Naive thymus-derived CD4-positive, alpha-beta T cell (primary cell): ENCODE results near the gene TRIM33. TPM values are rescaled to one million over a fixed set of nuclear protein-coding genes. Genes with fewer than 3 reads are reported as not detected.
A peak's percentile ranks its signal among the peaks of the same experiment; 100 is the strongest.

ENCODE experiments used
- ATAC-seq: fragments of 150-1000 bp; cut with Tn5 transposase; 2 replicates; pipeline ENCODE4 v1.10.0; 2021; ENCODE audit warnings: mild to moderate bottlenecking, moderate library complexity
- CTCF ChIA-PET: fragments of 350-600 bp; sonication (Branson Sonifier 250); formaldehyde crosslinking; loops from one replicate; lab custom pipeline; 2021; ENCODE audit warnings: antibody characterized with exemption; lab: Charles Lee
- POLR2A ChIA-PET: fragments of 350-600 bp; sonication (Branson Sonifier 250); formaldehyde crosslinking; loops from one replicate; lab custom pipeline; 2021; ENCODE audit warnings: antibody characterized with exemption, inconsistent platforms; lab: Charles Lee
- DNase-seq, 9 donors: peaks; one replicate each; pipeline versions ENCODE4 v3.0.0 to v3.0.0-alpha.2; 2020 to 2022; ENCODE audit warnings: mixed read lengths in 1 of 9
- H3K27ac ChIP-seq: one replicate; pipeline ENCODE4 v1.7.0; 2013; ENCODE audit warnings: mild to moderate bottlenecking, low read depth, low read length, moderate library complexity
- H3K27me3 ChIP-seq, 2 donors: one replicate each; pipeline ENCODE4 v1.7.0; 2013; ENCODE audit warnings: low read length in 2 of 2, mild to moderate bottlenecking in 2 of 2, moderate library complexity in 2 of 2; ENCODE audit not compliant: control insufficient read depth in 2 of 2, insufficient read depth in 2 of 2
- H3K36me3 ChIP-seq, 3 experiments: 1 replicate in 2 of 3; 2 replicates in 1 of 3; pipeline ENCODE4 v1.7.0; 2013; ENCODE audit warnings: low read length in 3 of 3, mild to moderate bottlenecking in 3 of 3, moderate library complexity in 1 of 3; ENCODE audit not compliant: insufficient read depth in 3 of 3, control insufficient read depth in 2 of 3
- H3K4me1 ChIP-seq, 2 donors: one replicate each; pipeline ENCODE4 v1.7.0; 2013; ENCODE audit warnings: low read length in 2 of 2, mild to moderate bottlenecking in 2 of 2, moderate library complexity in 1 of 2; ENCODE audit not compliant: control insufficient read depth in 2 of 2, insufficient read depth in 2 of 2
- H3K4me3 ChIP-seq: 2 replicates; pipeline ENCODE4 v1.7.0; 2013; ENCODE audit warnings: mild to moderate bottlenecking, low read length
- H3K9me3 ChIP-seq, 3 experiments: 1 replicate in 2 of 3; 2 replicates in 1 of 3; pipeline ENCODE4 v1.7.0; 2013; ENCODE audit warnings: low read length in 3 of 3; ENCODE audit not compliant: control insufficient read depth in 2 of 3
- H3K27ac Mint-ChIP-seq, 9 donors: one replicate each; pipeline ENCODE4 v1.8.0; 2020 to 2022; ENCODE audit warnings: mixed read lengths in 9 of 9, mild to moderate bottlenecking in 8 of 9, moderate library complexity in 5 of 9, inconsistent platforms in 2 of 9
- H3K27me3 Mint-ChIP-seq, 5 donors: one replicate each; pipeline ENCODE4 v1.8.0; 2021 to 2022; ENCODE audit warnings: mixed read lengths in 5 of 5, mild to moderate bottlenecking in 1 of 5
- H3K36me3 Mint-ChIP-seq, 5 donors: one replicate each; pipeline ENCODE4 v1.8.0; 2020 to 2022; ENCODE audit warnings: mixed read lengths in 5 of 5, mild to moderate bottlenecking in 3 of 5, inconsistent platforms in 1 of 5
- H3K4me1 Mint-ChIP-seq, 7 donors: one replicate each; pipeline ENCODE4 v1.8.0; 2020 to 2022; ENCODE audit warnings: mixed read lengths in 7 of 7, mild to moderate bottlenecking in 3 of 7, inconsistent platforms in 1 of 7
- H3K4me3 Mint-ChIP-seq, 10 donors: one replicate each; pipeline ENCODE4 v1.8.0; 2020 to 2022; ENCODE audit warnings: mild to moderate bottlenecking in 10 of 10, mixed read lengths in 10 of 10, moderate library complexity in 6 of 10, inconsistent platforms in 2 of 10
- H3K9me3 Mint-ChIP-seq, 11 donors: one replicate each; pipeline ENCODE4 v1.8.0; 2020 to 2022; ENCODE audit warnings: mixed read lengths in 11 of 11, mild to moderate bottlenecking in 4 of 11, inconsistent platforms in 1 of 11, moderate library complexity in 1 of 11
- intact Hi-C, 2 donors: fragments of 100-400 bp; cut with micrococcal nuclease; formaldehyde crosslinking; loops; one replicate each; pipeline ENCODE4 v1.15.1; 2023
- polyA plus RNA-seq, 2 donors: library from polyadenylated mRNA; unstranded; fragments of 300-500 nt; fragmentation: Illumina TruSeq; gene quantifications; one replicate each; pipeline ENCODE4 v1.2.3, GENCODE V29; 2021
- total RNA-seq, 6 experiments: library from RNA in 5 of 6; stranded (reverse) in 5 of 6; gene quantifications; 1 replicate in 5 of 6; 2 replicates in 1 of 6; pipeline ENCODE4 v1.2.3 and lab custom pipeline; 2021 to 2026

Gene TRIM33
- total and polyA plus RNA-seq, 7 experiments from 2014 or later = 28.7 to 57.6 (median 45.4) TPM

- Mint-ChIP-seq H3K4me1 (peaks cover 33 to 76% (median 59%) of the 10 kb centered on the region in 7 donors), H3K36me3 (peaks cover 12 to 47% (median 34%) of the 10 kb centered on the region in 5 donors), H3K27me3 (no peaks in the 10 kb centered on the region), H3K9me3 (peaks cover 1 to 26% (median 8%) of the 10 kb centered on the region in 11 donors), H3K4me3 (no peak overlapping the region), H3K27ac (peak overlapping the region in 1 of 9 donors; percentile 36)
- no peak for DNase-seq
- ATAC-seq = no peak
- H3K27me3 ChIP-seq = no peaks in the 10 kb centered on the region
- ChIA-PET POLR2A (interaction anchor here (0.7 to 2.2 kb wide), 3 partner anchors 11 to 16 kb away, joined by 3 to 7 read pairs (median 6); partner anchors contain the start of gene TRIM33), CTCF (no interaction called here)
- intact Hi-C loops = no loop called here
- peaks cover 0 to 6% (median 0%) of the 10 kb centered on the region in 3 experiments for H3K9me3 ChIP-seq
- peaks cover 0 to 4% (median 0%) of the 10 kb centered on the region in 3 experiments for H3K36me3 ChIP-seq
- no peak overlapping the region for H3K4me3 ChIP-seq
- no peak overlapping the region for H3K27ac ChIP-seq
- peaks cover 0 to 9% of the 10 kb centered on the region in 2 donors for H3K4me1 ChIP-seq
Measured at GRCh38 chr1:114495486-114495885, 15.5 kb downstream of the TRIM33 start.

DNA sequence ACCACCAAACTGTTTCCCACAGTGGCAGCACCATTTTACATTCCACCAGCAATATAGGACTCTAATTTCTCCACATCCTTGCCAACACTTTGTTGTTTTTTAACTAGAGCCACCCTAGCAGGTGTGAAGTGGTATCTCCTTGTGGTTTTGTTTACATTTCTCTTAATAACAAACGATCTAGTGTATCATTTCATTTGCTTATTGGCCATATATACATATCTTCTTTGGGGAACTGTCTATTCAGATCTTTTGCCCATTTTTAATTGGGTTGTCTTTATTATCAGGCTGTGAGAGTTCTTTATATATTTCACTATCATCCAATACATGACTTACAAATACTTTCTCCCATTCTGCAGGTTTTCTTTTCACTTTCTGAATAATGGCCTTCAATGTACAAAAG lies 18.0 kb downstream of the TRIM33 start:
- Histone ChIP-seq H3K9me3 (peaks cover 0 to 6% (median 0%) of the 10 kb centered on the region in 3 experiments), H3K27me3 (no peaks in the 10 kb centered on the region), H3K27ac (no peak overlapping the region), H3K4me3 (no peak overlapping the region), H3K36me3 (peaks cover 0 to 4% (median 0%) of the 10 kb centered on the region in 3 experiments), H3K4me1 (peaks cover 0 to 10% of the 10 kb centered on the region in 2 donors)
- ChIA-PET CTCF (no interaction called here), POLR2A (no interaction called here)
- Mint-ChIP-seq H3K27ac (peak overlapping the region in 3 of 9 donors; percentile 3 to 10 (median 5)), H3K4me1 (peaks cover 37 to 78% (median 65%) of the 10 kb centered on the region in 7 donors), H3K9me3 (peaks cover 1 to 26% (median 8%) of the 10 kb centered on the region in 11 donors), H3K27me3 (no peaks in the 10 kb centered on the region), H3K36me3 (peaks cover 12 to 46% (median 29%) of the 10 kb centered on the region in 5 donors), H3K4me3 (peak overlapping the region in 1 of 10 donors; percentile 23)
- ATAC-seq (no peak), DNase-seq (no peak)
- intact Hi-C loops = no loop called here

- H3K9me3 ChIP-seq = peaks cover 0 to 6% (median 0%) of the 10 kb centered on the region in 3 experiments
- DNase-seq (no peak), ATAC-seq (peak; percentile 58)
- H3K36me3 ChIP-seq = peaks cover 0 to 4% (median 0%) of the 10 kb centered on the region in 3 experiments
- Mint-ChIP-seq H3K27me3 (no peaks in the 10 kb centered on the region), H3K4me1 (peaks cover 36 to 79% (median 66%) of the 10 kb centered on the region in 7 donors), H3K27ac (peak overlapping the region in 5 of 9 donors; percentile 22 to 66 (median 38)), H3K36me3 (peaks cover 12 to 43% (median 24%) of the 10 kb centered on the region in 5 donors), H3K9me3 (peaks cover 1 to 26% (median 8%) of the 10 kb centered on the region in 11 donors), H3K4me3 (peak overlapping the region in 4 of 10 donors; percentile 4 to 26 (median 16))
- no peak overlapping the region for H3K27ac ChIP-seq
- H3K4me1 ChIP-seq = peaks cover 2 to 14% of the 10 kb centered on the region in 2 donors
- CTCF ChIA-PET = no interaction called here
- POLR2A ChIA-PET = no interaction called here
- no peaks in the 10 kb centered on the region for H3K27me3 ChIP-seq
- H3K4me3 ChIP-seq = no peak overlapping the region
- intact Hi-C loops = no loop called here
Measured at GRCh38 chr1:114490274-114490693, 20.7 kb downstream of the TRIM33 start.

- Histone ChIP-seq H3K4me3 (no peak overlapping the region), H3K36me3 (peaks cover 0 to 4% (median 0%) of the 10 kb centered on the region in 3 experiments), H3K27ac (no peak overlapping the region), H3K4me1 (peaks cover 3 to 14% of the 10 kb centered on the region in 2 donors), H3K27me3 (no peaks in the 10 kb centered on the region), H3K9me3 (peaks cover 0 to 6% (median 0%) of the 10 kb centered on the region in 3 experiments)
- H3K36me3 Mint-ChIP-seq = peaks cover 12 to 40% (median 22%) of the 10 kb centered on the region in 5 donors
- H3K27me3 Mint-ChIP-seq = no peaks in the 10 kb centered on the region
- CTCF ChIA-PET = no interaction called here
- POLR2A ChIA-PET = no interaction called here
- H3K27ac Mint-ChIP-seq = peak overlapping the region in 7 of 9 donors; percentile 2 to 68 (median 62)
- peaks cover 38 to 77% (median 69%) of the 10 kb centered on the region in 7 donors for H3K4me1 Mint-ChIP-seq
- intact Hi-C loops = no loop called here
- ATAC-seq (peak; percentile 46), DNase-seq (no peak)
- peaks cover 1 to 26% (median 8%) of the 10 kb centered on the region in 11 donors for H3K9me3 Mint-ChIP-seq
- peak overlapping the region in 3 of 10 donors; percentile 4 to 39 (median 30) for H3K4me3 Mint-ChIP-seq
Measured at GRCh38 chr1:114488739-114489138, 22.3 kb downstream of the TRIM33 start.

- POLR2A ChIA-PET = no interaction called here
- no peak overlapping the region for H3K4me3 Mint-ChIP-seq
Measured at GRCh38 chr1:114485286-114485685, 25.7 kb downstream of the TRIM33 start.

GRCh38 chr1:114482585-114482984 lies 28.4 kb downstream of the TRIM33 start:
- ChIA-PET CTCF (no interaction called here), POLR2A (no interaction called here)
- peaks cover 10 to 30% (median 25%) of the 10 kb centered on the region in 5 donors for H3K36me3 Mint-ChIP-seq
- H3K4me1 ChIP-seq = peaks cover 5 to 7% of the 10 kb centered on the region in 2 donors
- H3K9me3 ChIP-seq = no peaks in the 10 kb centered on the region
- intact Hi-C loops = loop anchor here in 1 of 2 donors (1.0 to 2.0 kb wide), 2 partner anchors 14 to 28 kb away; no protein-coding TSS in a partner anchor
- H3K27ac Mint-ChIP-seq = peak overlapping the region; percentile 64 to 94 (median 81)
- no peak overlapping the region for H3K4me3 ChIP-seq
- DNase-seq = peak in 7 of 9 donors; percentile 11 to 54 (median 39)
- H3K27ac ChIP-seq = peak overlapping the region; percentile 49
- no peaks in the 10 kb centered on the region for H3K36me3 ChIP-seq
- peak; percentile 90 for ATAC-seq
- H3K4me1 Mint-ChIP-seq = peaks cover 34 to 74% (median 64%) of the 10 kb centered on the region in 7 donors
- H3K4me3 Mint-ChIP-seq = peak overlapping the region; percentile 3 to 70 (median 62)
- no peaks in the 10 kb centered on the region for H3K27me3 Mint-ChIP-seq
- H3K9me3 Mint-ChIP-seq = peaks cover 0 to 23% (median 6%) of the 10 kb centered on the region in 11 donors
- no peaks in the 10 kb centered on the region for H3K27me3 ChIP-seq

More at GRCh38 chr1:114485286-114485685, 25.7 kb downstream of the TRIM33 start:
- CTCF ChIA-PET = no interaction called here
- Histone ChIP-seq H3K4me3 (no peak overlapping the region), H3K27ac (no peak overlapping the region), H3K36me3 (no peaks in the 10 kb centered on the region), H3K9me3 (no peaks in the 10 kb centered on the region), H3K27me3 (no peaks in the 10 kb centered on the region), H3K4me1 (peaks cover 5 to 7% of the 10 kb centered on the region in 2 donors)
- peak overlapping the region in 1 of 9 donors; percentile 51 for H3K27ac Mint-ChIP-seq
- peaks cover 36 to 74% (median 68%) of the 10 kb centered on the region in 7 donors for H3K4me1 Mint-ChIP-seq
- peaks cover 3 to 26% (median 16%) of the 10 kb centered on the region in 5 donors for H3K36me3 Mint-ChIP-seq
- H3K27me3 Mint-ChIP-seq = no peaks in the 10 kb centered on the region
- no peak for ATAC-seq
- no peak for DNase-seq
- intact Hi-C loops = no loop called here
- peaks cover 0 to 4% (median 1%) of the 10 kb centered on the region in 11 donors for H3K9me3 Mint-ChIP-seq
